ENCODE results near the gene SIK3.

Gene SIK3

DNA sequence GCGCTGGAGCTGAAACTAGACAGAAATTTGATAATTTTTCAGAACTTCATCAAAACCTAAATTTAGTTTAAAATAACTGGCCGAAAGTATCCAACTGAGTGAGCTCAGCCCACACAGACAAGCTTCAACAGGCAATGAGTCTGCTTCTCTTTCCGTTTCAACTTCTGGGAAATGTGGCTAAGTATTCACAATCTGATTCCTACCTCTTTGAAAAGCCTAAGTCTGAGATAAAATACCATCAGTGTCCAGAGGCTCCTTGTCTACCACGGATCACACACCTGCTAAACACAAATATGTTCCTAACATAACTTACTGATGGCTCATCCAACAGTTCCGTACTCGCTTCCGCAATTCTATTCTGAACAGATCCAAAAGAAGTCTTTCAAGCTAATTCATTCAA is 8.5 kb downstream of the SIK3 start:
- TF ChIP-seq, protein P1, sequence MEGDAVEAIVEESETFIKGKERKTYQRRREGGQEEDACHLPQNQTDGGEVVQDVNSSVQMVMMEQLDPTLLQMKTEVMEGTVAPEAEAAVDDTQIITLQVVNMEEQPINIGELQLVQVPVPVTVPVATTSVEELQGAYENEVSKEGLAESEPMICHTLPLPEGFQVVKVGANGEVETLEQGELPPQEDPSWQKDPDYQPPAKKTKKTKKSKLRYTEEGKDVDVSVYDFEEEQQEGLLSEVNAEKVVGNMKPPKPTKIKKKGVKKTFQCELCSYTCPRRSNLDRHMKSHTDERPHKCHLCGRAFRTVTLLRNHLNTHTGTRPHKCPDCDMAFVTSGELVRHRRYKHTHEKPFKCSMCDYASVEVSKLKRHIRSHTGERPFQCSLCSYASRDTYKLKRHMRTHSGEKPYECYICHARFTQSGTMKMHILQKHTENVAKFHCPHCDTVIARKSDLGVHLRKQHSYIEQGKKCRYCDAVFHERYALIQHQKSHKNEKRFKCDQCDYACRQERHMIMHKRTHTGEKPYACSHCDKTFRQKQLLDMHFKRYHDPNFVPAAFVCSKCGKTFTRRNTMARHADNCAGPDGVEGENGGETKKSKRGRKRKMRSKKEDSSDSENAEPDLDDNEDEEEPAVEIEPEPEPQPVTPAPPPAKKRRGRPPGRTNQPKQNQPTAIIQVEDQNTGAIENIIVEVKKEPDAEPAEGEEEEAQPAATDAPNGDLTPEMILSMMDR (IDR thresholded peaks at IDR 0.05) = no peak

DNA sequence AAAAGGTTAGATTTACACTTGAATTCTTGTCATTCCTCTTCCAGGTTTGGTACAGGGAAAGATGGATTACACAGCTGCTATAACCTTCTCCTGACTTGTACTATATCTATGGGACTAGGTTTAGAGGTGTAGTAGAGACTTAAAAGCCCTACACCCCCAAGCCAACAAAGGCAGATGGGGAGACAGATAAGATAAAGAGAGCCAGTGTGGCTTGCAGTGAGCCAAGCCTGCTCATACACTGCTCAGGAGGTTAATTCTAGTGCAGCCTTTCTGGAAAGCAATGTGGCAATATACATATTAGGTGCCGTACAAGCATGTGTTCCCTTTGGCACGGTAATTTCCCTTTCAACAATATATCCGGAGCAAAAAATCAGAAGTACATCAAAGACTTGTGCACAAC is 10.8 kb downstream of the SIK3 start:
- TF ChIP-seq, protein P1 (IDR thresholded peaks at IDR 0.05) = no peak

DNA sequence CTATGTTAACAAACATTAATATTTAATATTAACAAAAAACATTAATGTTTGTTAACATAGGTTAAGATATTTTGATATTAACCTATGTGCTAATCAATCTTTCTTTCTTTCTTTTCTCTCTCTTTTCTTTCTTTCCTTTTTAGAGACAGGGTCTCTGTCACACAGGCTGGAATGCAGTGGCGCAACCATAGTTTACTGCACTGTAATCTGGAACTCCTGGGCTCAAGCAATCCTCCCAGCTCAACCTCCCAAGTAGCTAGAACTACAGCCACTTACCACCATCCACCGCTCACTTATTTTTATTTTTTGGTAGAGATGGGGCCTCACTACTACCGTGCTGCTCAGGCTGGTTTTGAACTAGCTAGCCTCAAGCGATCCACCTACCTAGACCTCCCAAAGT is 13.2 kb downstream of the SIK3 start:
- TF ChIP-seq, protein P1 (IDR thresholded peaks at IDR 0.05) = no peak

DNA sequence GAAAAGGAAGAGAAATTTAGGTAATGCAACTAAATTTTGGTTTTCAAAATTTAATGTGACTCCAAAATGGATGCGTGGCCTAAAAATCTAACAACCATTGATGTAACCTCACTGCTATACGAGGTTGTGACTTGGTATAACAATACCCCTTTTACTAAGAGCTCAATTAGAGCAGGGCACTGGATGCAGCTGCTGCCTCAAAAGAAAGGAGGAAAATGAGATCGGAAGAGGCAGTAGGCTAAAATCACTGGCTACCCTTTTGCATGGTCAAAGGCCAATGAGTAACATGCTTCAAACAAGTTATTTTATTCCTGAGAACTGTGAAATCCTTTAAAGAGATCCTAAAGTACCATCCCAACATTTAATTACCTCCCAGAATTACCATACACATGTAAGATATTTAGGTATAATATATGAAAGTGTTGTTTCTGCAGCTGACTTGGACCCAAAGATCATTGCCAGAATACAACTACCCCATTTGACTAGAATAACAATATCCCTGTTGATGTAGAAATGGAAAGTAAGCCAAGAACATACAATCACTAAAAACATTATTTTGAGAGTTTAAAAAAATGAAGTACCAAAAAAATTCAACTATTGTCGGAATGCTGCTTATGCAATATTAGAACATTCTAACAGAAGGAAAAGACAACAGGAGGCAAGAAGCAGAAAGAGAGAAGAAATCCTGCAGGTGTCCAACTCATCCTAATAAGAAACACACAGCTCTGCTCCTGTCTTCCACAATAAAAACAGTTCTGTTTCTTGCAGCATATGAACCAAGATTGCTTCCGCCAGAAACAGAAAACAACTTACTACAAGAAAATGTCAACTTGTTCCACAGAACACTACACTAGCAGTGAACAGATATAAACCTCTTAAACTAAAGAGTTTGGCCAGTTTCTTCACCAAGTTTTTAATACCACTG is 15.0 kb downstream of the SIK3 start:
- TF ChIP-seq, protein P1 (IDR thresholded peaks at IDR 0.05) = no peak

DNA sequence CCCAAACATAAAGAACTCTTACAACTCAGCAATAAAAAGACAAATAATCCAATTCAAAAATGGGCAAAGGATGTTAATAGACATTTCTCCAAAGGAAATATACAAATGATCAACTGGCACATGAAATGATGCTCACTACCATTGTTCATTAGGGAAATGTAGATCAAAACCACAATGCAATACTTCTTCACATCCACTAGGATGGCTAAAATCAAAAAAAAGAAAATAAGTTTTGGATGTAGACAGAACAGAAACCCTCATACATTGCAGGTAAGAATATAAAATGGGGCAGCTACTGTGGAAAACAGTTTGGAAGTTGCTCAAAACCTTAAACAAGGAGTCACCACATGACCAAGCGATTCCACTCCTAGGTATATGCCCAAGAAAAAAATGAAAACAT is 16.3 kb downstream of the SIK3 start:
- TF ChIP-seq, protein P1 (IDR thresholded peaks at IDR 0.05) = no peak

DNA sequence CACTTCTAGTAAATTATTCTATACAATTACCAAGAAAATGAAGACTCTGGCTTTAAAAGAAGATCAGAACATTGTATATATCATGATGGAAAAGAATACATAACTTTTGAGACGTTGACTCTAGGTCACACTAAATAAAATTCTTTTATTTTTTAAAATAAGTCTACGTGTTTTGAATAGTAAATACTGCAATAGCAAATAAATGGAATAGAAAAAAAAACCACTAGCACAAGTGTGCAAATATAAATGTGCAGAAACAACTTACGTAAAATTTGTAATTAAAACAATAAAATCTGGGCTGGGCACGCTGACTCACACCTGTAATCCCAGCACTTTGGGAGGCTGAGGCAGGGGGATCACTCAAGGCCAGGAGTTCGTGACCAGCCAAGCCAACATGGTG is 17.9 kb downstream of the SIK3 start:
- TF ChIP-seq, protein P1 (IDR thresholded peaks at IDR 0.05) = no peak

DNA sequence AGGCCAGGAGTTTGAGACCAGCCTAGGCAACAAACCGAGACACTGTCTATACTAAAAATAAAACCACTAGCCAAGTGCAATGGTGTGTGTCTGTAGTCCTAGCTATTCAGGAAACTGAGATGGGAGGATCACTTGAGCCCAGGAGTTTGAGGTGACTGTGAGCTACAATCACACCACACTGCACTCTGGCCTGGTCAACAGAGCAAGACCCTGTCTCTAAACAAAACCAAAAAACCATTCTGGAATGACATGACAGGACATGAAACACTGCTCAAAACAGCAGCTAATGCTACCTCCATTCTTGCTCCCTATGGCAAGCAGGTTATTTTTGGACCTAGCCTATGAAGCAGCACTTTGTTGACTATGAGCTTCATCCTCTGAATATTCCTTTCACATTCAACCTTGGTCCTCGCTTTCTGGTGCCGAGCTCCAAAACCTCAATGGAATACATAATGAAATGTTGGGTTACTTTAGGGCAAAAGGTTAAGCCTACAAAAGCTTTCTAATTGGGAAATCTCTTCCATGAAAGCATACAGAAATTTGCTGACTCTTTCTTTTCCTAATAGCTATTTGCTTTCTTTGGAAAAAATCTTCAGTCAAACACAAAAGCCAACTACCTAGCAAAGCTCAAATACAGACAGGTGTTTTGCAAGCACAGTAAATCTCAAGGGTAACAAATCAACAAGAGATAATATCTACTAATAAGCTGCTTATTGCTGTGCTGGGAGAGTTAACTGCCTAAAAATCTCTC is 21.1 kb downstream of the SIK3 start:
- TF ChIP-seq, protein P1 (IDR thresholded peaks at IDR 0.05) = no peak
